Measurements from ENCODE around the gene RAD51B.

DNA sequence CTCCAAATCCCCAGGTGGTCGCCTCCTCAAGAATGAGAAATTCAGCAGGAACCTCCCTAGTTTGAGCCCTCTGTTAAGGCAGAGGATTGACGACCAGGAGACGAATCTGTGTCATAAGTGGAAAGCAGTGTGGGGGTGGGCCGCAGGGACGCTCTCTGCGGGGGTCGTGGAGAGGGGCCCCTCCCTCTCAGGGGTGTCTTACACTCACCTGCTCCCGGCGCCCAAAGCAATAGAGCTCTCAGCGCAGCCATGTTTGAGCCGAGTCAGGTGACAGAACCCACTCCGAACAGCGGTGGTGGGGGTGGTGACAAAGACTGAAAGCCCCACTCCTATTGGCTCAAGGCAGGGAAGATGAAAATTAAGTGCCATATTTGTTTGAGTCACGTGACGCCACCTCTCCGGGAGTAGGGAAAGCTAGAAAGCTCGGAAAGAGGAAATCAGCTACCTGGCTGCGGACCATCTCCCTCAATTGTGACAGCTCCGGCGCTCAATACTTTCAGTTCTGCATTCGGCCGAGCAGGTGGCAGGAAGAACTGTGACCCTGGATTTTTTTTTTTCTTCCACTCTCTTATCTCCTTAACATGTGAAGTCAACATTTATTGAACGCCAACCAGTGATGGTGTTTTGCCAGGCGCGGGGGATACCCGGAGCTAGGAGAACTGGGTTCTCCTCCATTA is 3.1 kb upstream of the RAD51B start, which contains the start of gene ZFYVE26:
- TF ChIP-seq KLF10 (tag by site-specific recombination; IDR thresholded peaks at IDR 0.05) (0 out of 2 replicates have a peak, but pooled peaks have one; percentile 36), CTCF (tag by site-specific recombination; IDR thresholded peaks at IDR 0.05) (no peak), ZNF202 (tag by site-specific recombination; IDR thresholded peaks at IDR 0.05; ENCODE audit: borderline replicate concordance) (no peak), ZNF610 (tag by site-specific recombination; IDR thresholded peaks at IDR 0.05; ENCODE audit: borderline replicate concordance) (no peak), ZNF707 (tag by site-specific recombination; IDR thresholded peaks at IDR 0.05) (no peak), ZNF76 (tag by site-specific recombination; IDR thresholded peaks at IDR 0.05; ENCODE audit: borderline replicate concordance, low read depth) (no peak), YY1 (tag by site-specific recombination; IDR thresholded peaks at IDR 0.05) (peak; percentile 83)
- TF ChIP-seq, protein P1, sequence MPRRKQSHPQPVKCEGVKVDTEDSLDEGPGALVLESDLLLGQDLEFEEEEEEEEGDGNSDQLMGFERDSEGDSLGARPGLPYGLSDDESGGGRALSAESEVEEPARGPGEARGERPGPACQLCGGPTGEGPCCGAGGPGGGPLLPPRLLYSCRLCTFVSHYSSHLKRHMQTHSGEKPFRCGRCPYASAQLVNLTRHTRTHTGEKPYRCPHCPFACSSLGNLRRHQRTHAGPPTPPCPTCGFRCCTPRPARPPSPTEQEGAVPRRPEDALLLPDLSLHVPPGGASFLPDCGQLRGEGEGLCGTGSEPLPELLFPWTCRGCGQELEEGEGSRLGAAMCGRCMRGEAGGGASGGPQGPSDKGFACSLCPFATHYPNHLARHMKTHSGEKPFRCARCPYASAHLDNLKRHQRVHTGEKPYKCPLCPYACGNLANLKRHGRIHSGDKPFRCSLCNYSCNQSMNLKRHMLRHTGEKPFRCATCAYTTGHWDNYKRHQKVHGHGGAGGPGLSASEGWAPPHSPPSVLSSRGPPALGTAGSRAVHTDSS (tag by site-specific recombination; IDR thresholded peaks at IDR 0.05) = no peak

Data from HEK293 (cell line).